HFF-Myc (cell line): ENCODE results near the gene PTPMT1.

Experiments
- DNase-seq: peaks from one replicate; pipeline ENCODE4 v3.0.0-alpha.2; 2011; ENCODE audit warnings: low read depth; ENCODE audit errors: extremely low read depth
- H3K4me3 ChIP-seq: replicated peaks from 2 replicates; pipeline ENCODE4 v1.5.1; 2011; ENCODE audit warnings: low read depth, mild to moderate bottlenecking, control low read depth, low read length
- TF ChIP-seq, protein P1 (sequence below): IDR thresholded peaks from 2 replicates; pipeline ENCODE4 v1.5.1; 2012; ENCODE audit warnings: mild to moderate bottlenecking, low read depth, low read length, control low read depth; ENCODE audit errors: missing control alignments

PTPMT1 gene

GRCh38 chr11:47587039-47587716 is 21.8 kb downstream of the PTPMT1 start:
- DNase-seq = no peak
- H3K4me3 ChIP-seq = no peak overlapping the region
- TF ChIP-seq, protein P1, sequence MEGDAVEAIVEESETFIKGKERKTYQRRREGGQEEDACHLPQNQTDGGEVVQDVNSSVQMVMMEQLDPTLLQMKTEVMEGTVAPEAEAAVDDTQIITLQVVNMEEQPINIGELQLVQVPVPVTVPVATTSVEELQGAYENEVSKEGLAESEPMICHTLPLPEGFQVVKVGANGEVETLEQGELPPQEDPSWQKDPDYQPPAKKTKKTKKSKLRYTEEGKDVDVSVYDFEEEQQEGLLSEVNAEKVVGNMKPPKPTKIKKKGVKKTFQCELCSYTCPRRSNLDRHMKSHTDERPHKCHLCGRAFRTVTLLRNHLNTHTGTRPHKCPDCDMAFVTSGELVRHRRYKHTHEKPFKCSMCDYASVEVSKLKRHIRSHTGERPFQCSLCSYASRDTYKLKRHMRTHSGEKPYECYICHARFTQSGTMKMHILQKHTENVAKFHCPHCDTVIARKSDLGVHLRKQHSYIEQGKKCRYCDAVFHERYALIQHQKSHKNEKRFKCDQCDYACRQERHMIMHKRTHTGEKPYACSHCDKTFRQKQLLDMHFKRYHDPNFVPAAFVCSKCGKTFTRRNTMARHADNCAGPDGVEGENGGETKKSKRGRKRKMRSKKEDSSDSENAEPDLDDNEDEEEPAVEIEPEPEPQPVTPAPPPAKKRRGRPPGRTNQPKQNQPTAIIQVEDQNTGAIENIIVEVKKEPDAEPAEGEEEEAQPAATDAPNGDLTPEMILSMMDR = no peak

- H3K4me3 ChIP-seq = no peak overlapping the region
- DNase-seq = no peak
- TF ChIP-seq, protein P1 = no peak
Observed at GRCh38 chr11:47587723-47588326, 22.4 kb downstream of the PTPMT1 start.

GRCh38 chr11:47589118-47589517 is 23.7 kb downstream of the PTPMT1 start:
- TF ChIP-seq, protein P1 = no peak
- H3K4me3 ChIP-seq = no peak overlapping the region
- DNase-seq = no peak

DNA sequence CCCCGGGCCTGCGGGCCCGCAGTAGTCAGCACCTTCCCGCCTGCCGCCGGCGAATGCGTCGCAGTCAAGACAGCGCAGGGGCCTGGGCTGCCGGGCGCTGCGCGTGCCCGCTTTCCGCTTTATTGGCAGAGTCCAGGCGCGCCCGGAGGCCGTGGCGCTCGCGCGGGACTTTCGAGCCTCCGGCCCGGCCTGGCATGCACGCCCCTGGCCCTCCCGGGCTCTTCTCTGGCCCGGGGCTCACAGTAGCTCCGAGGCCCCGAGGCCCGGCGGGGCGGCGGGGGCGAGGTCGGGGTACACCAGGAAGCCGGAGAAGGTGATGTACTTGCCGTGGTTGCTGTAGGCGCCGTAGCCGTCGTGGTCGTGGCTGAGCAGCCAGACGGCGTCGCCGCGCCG is 24.2 kb downstream of the PTPMT1 start:
- TF ChIP-seq, protein P1 = no peak
- no peak for DNase-seq
- H3K4me3 ChIP-seq = peak overlapping the region; percentile 19

DNA sequence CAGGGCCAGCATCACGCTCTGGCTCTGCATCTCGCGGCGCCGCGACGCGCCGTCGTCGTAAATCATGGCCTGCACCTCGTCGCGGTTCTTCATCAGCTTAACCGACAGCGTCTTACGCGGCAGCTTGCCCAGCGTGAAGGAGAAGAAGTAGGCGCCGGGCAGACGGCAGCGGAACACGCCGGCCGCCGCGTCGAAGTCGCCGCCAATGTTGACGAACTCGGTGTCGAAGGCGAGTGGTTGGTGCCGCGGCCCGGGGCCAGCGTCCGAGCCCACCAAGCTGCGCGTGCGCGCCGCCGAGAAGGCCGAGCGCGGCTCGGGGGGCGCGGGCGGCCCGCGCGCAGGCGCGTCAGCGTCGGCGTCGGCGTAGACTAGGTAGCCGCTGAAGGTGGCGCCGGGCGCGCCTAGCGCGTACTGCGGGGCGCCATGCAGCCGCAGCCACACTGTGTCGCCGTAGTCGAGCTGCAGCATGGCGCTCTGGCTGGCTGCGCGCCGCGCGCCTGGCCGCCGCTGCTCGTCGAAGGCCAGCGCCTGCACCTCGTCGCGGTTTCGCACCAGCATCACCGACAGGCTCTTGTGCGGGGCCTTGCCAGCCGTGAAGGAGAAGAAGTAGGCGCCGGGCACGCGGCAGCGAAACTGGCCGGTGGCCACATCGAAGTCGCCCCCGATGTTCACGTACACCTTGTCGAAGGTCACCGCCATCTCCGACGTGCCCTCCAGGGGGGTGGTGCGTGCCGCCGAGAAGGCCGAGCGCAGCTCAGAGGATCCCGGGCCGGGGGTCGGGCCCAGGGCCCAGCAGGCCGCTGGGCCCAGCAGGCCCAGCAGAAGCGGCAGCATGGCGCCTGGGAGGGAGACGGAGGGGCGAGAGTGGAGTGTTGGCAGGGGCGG is 24.8 kb downstream of the PTPMT1 start:
- no peak for DNase-seq
- TF ChIP-seq, protein P1 = no peak
- peak overlapping the region; percentile 19 for H3K4me3 ChIP-seq

- no peak overlapping the region for H3K4me3 ChIP-seq
- DNase-seq = no peak
- TF ChIP-seq, protein P1 = no peak
Observed at GRCh38 chr11:47591764-47592163, 26.4 kb downstream of the PTPMT1 start.
